Endothelial cell of umbilical vein (primary cell): ENCODE measurements around the gene TXNRD3. TPM values are rescaled to one million over a fixed set of nuclear protein-coding genes. Genes with fewer than 3 reads are reported as not detected.

Source experiments
- BruUV-seq: library from RNA; stranded (reverse); fragments of 400-500 nt; replicated peaks from 2 replicates; lab custom pipeline; 2021; lab: Mats Ljungman, UMichigan
- CTCF ChIA-PET: fragments of 300-600, 350-600 bp; sonication (Branson Sonifier 250); formaldehyde crosslinking; loops from one replicate; lab custom pipeline; 2021; ENCODE audit warnings: antibody characterized with exemption, inconsistent platforms; lab: Charles Lee
- POLR2A ChIA-PET: fragments of 300-600, 350-600 bp; sonication (Branson Sonifier 250); formaldehyde crosslinking; loops from one replicate; lab custom pipeline; 2021; ENCODE audit warnings: antibody characterized with exemption, inconsistent platforms; lab: Charles Lee
- DNase-seq: peaks from one replicate; pipeline ENCODE4 v3.0.0-alpha.2; 2011; ENCODE audit warnings: low read depth, low spot score
- FAIRE-seq: peaks from 2 replicates; lab custom pipeline; 2011; peaks lifted over from hg19 to GRCh38; lab: Jason Lieb, UNC
- H2AFZ ChIP-seq: 2 replicates; pipeline ENCODE4 v1.6.0; 2012; ENCODE audit warnings: low read depth, low read length, control low read depth, inconsistent platforms
- H3K27ac ChIP-seq: 2 replicates; pipeline ENCODE4 v1.5.1; 2011; ENCODE audit warnings: low read depth, mild to moderate bottlenecking, control low read depth, low read length, moderate library complexity; ENCODE audit not compliant: insufficient read depth
- H3K27me3 ChIP-seq, 2 experiments: 2 replicates each; pipeline versions ENCODE4 v1.6.0 to v1.6.1; 2011; ENCODE audit warnings: low read length in 2 of 2, mixed read lengths in 1 of 2; ENCODE audit not compliant: control insufficient read depth in 2 of 2, insufficient read depth in 2 of 2
- H3K36me3 ChIP-seq, 2 experiments: 2 replicates in 1 of 2; 3 replicates in 1 of 2; pipeline ENCODE4 v1.5.1; 2011; ENCODE audit warnings: low read length in 2 of 2, mild to moderate bottlenecking in 1 of 2, moderate library complexity in 1 of 2; ENCODE audit not compliant: control insufficient read depth in 2 of 2, insufficient read depth in 2 of 2; ENCODE audit errors: extremely low read depth in 1 of 2
- H3K4me1 ChIP-seq: 3 replicates; pipeline ENCODE4 v1.5.1; 2011; ENCODE audit warnings: mild to moderate bottlenecking, low read length; ENCODE audit not compliant: control insufficient read depth, insufficient read depth; ENCODE audit errors: extremely low read depth
- H3K4me2 ChIP-seq: 2 replicates; pipeline ENCODE4 v1.6.1; 2011; ENCODE audit warnings: low read length, control low read depth, mixed read lengths; ENCODE audit not compliant: insufficient read depth
- H3K4me3 ChIP-seq, 3 experiments: fragments of 200-600 bp in 1 of 3; sonication (generic), shearing (Covaris generic) in 1 of 3; replicated peaks in 1 of 3; 2 replicates each; pipeline ENCODE4 v1.5.1; 2011 to 2016; ENCODE audit warnings: control low read depth in 3 of 3, low read length in 3 of 3, mild to moderate bottlenecking in 2 of 3, inconsistent platforms in 1 of 3, low read depth in 1 of 3, moderate library complexity in 1 of 3; ENCODE audit not compliant: insufficient read depth in 1 of 3
- H3K79me2 ChIP-seq: 2 replicates; pipeline ENCODE4 v1.6.0; 2012; ENCODE audit warnings: low read length, inconsistent platforms; ENCODE audit not compliant: control insufficient read depth, insufficient read depth
- H3K9ac ChIP-seq: replicated peaks from 2 replicates; pipeline ENCODE3; 2011; ENCODE audit warnings: low read length, control low read depth; ENCODE audit not compliant: insufficient read depth; ENCODE audit errors: extremely low read depth
- H3K9me1 ChIP-seq: replicated peaks from 3 replicates; pipeline ENCODE4 v1.6.0; 2011; ENCODE audit warnings: mild to moderate bottlenecking, low read length; ENCODE audit not compliant: control insufficient read depth, insufficient read depth; ENCODE audit errors: extremely low read depth
- H3K9me3 ChIP-seq: replicated peaks from 2 replicates; pipeline ENCODE4 v1.5.1; 2012; ENCODE audit warnings: low read length, inconsistent platforms; ENCODE audit not compliant: control insufficient read depth, insufficient read depth
- H4K20me1 ChIP-seq: replicated peaks from 2 replicates; pipeline ENCODE3; 2011; ENCODE audit warnings: mild to moderate bottlenecking, low read length; ENCODE audit not compliant: control insufficient read depth, insufficient read depth; ENCODE audit errors: extremely low read depth
- CTCF ChIP-seq, 2 donors: IDR thresholded peaks; 1 replicate in 1 of 2; 2 replicates in 1 of 2; pipeline ENCODE4 v1.5.1; 2011; ENCODE audit warnings: low read length in 2 of 2, mild to moderate bottlenecking in 2 of 2, moderate library complexity in 2 of 2, control low read depth in 1 of 2, inconsistent platforms in 1 of 2, low read depth in 1 of 2; ENCODE audit not compliant: insufficient read depth in 1 of 2; ENCODE audit errors: extremely low read depth in 1 of 2
- EZH2 ChIP-seq: IDR thresholded peaks from 2 replicates; pipeline ENCODE4 v1.6.1; 2012; ENCODE audit warnings: borderline replicate concordance, low read depth, mild to moderate bottlenecking, moderate library complexity, low read length, inconsistent platforms; ENCODE audit not compliant: severe bottlenecking
- FOS ChIP-seq: IDR thresholded peaks from 2 replicates; pipeline ENCODE4 v1.6.1; 2011; ENCODE audit warnings: mild to moderate bottlenecking, low read length, moderate library complexity, borderline replicate concordance; ENCODE audit not compliant: insufficient read depth
- GATA2 ChIP-seq: IDR thresholded peaks from 2 replicates; pipeline ENCODE4 v1.7.0; 2011; ENCODE audit warnings: low read depth, mild to moderate bottlenecking, moderate library complexity, mixed read lengths, low read length; ENCODE audit not compliant: insufficient read length, insufficient read depth
- JUN ChIP-seq: IDR thresholded peaks from 2 replicates; pipeline ENCODE4 v1.6.1; 2011; ENCODE audit warnings: borderline replicate concordance, low read depth; ENCODE audit not compliant: insufficient read length, insufficient read depth
- MAX ChIP-seq: IDR thresholded peaks from 2 replicates; pipeline ENCODE4 v1.6.1; 2011; ENCODE audit not compliant: insufficient read depth, insufficient read length
- MYC ChIP-seq: IDR thresholded peaks from one replicate; pipeline ENCODE4 v1.6.1; 2011; ENCODE audit warnings: mild to moderate bottlenecking, low read depth, low read length
- POLR2A ChIP-seq: IDR thresholded peaks from 2 replicates; pipeline ENCODE4 v1.6.1; 2012; ENCODE audit warnings: low read depth, mild to moderate bottlenecking, control low read depth, low read length
- POLR2AphosphoS5 ChIP-seq: IDR thresholded peaks from 2 replicates; pipeline ENCODE4 v1.6.1; 2012; ENCODE audit warnings: low read depth, mild to moderate bottlenecking, control low read depth, low read length, moderate library complexity; ENCODE audit not compliant: insufficient read depth
- dilution Hi-C: fragments of 300-500 bp; cut with MboI; formaldehyde crosslinking; loops from one replicate; pipeline ENCODE4 v1.15.0; 2019; ENCODE audit warnings: low sequenced_read_pairs; ENCODE audit not compliant: extremely low pct_ligation_motif_present
- intact Hi-C: fragments of 100-400 bp; cut with micrococcal nuclease; formaldehyde crosslinking; loops from one replicate; pipeline ENCODE4 v1.10.0; 2022
- polyA plus RNA-seq, 4 experiments: library from polyadenylated mRNA; depleted of rRNA in 3 of 4; stranded (reverse) in 3 of 4; unstranded in 1 of 4; fragments of >200 nt; gene quantifications; 2 replicates each; pipeline versions ENCODE4 v1.2.1 to v1.2.3, GENCODE V29; 2011 to 2012; ENCODE audit warnings: missing spikeins in 1 of 4
- total RNA-seq: library from RNA; stranded (reverse); gene quantifications from 2 replicates; pipeline ENCODE4 v1.2.3, GENCODE V29; 2021

The TXNRD3 gene
- total and polyA plus RNA-seq, 2 donors (not counting 3 experiments of a cell fraction or from before 2014, with no cell fraction given) = 2.6 to 7.1 TPM

GRCh38 chr3:126684218-126684751, 29.4 kb upstream of the TXNRD3 start:
- intact Hi-C loops (no loop called here), dilution Hi-C loops (no loop called here)
- Histone ChIP-seq H2AFZ (no peak overlapping the region), H3K36me3 (no peaks in the 10 kb centered on the region), H3K27ac (no peak overlapping the region), H3K9ac (no peak overlapping the region), H3K4me1 (no peaks in the 10 kb centered on the region), H4K20me1 (no peaks in the 10 kb centered on the region), H3K27me3 (peaks cover 3 to 7% of the 10 kb centered on the region in 2 experiments), H3K79me2 (no peaks in the 10 kb centered on the region), H3K9me3 (no peaks in the 10 kb centered on the region), H3K4me3 (no peak overlapping the region), H3K9me1 (no peaks in the 10 kb centered on the region), H3K4me2 (no peak overlapping the region)
- FAIRE-seq = no peak
- TF ChIP-seq GATA2 (no peak), MAX (no peak), MYC (no peak), CTCF (IDR thresholded peaks at IDR 0.05; ENCODE audit: extremely low read depth in 1 of 2, insufficient read depth in 1 of 2, low read depth in 1 of 2, low read length in 2 of 2) (no peak), POLR2A (no peak), FOS (no peak), POLR2AphosphoS5 (no peak), EZH2 (no peak), JUN (no peak)
- BruUV-seq = no TSS peak
- POLR2A ChIA-PET = no interaction called here
- peak; percentile 57 for DNase-seq
- CTCF ChIA-PET = interaction anchor here (0.6 to 1.5 kb wide), 5 partner anchors 169 to 864 kb away, joined by 3 to 6 read pairs (median 6); no protein-coding TSS in a partner anchor
